LNCaP clone FGC (cell line): ENCODE data around the gene GM2A.

Experiments used
- DNase-seq: peaks from one replicate; pipeline ENCODE4 v3.0.0-alpha.2; 2011; ENCODE audit warnings: low read depth
- H3K4me3 ChIP-seq: 2 replicates; pipeline ENCODE4 v1.5.1; 2011; ENCODE audit warnings: mild to moderate bottlenecking, low read depth, low read length, control low read depth
- TF ChIP-seq, protein P1 (sequence below): IDR thresholded peaks from 2 replicates; pipeline ENCODE4 v1.5.1; 2012; ENCODE audit warnings: mild to moderate bottlenecking; ENCODE audit not compliant: control insufficient read depth, insufficient read depth; ENCODE audit errors: extremely low read depth

GM2A gene

DNA sequence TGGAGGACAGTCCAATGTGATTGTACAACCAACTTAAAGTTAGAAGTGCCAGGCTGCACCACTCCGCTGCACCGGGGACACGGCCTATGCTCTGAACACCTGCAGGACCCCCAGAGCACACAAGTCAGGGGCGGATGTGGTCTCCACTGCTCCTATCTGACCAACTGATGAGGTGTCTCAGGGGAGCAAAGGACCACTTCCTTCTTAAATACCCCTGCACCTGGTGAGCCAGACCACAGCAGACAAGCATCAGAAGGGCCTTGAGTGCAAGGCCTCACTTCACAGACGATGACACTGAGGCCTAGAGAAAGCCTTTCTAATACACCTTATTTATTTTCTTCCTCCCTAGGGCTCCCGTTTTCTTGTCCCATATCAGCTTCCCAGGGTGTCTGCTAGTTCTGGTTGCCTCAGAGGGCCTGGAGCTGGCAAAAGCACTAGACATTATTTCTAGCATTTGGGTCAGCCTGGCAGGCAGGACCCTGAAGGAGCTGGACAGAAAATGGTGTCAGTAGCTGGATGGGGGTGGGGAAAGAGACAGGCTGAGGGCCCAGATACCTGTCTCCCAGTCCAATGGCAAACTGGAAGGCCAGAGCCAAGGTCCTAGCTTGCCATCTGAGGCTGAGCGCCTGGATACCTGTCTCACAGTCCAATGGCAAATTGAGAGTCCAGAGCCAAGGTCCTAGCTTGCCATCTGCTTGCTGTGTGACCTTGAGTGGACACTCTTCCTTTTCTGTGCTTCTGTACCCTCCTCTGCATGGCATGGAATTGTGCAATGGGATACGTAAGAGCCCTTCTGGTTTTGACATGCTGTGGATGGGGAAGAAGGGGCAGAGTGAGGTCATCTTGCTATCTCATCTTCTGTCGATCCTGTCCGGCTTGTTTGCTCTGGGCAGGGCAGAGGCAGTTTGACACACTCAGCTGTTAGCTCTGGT is 38.1 kb upstream of the GM2A start:
- TF ChIP-seq, protein P1, sequence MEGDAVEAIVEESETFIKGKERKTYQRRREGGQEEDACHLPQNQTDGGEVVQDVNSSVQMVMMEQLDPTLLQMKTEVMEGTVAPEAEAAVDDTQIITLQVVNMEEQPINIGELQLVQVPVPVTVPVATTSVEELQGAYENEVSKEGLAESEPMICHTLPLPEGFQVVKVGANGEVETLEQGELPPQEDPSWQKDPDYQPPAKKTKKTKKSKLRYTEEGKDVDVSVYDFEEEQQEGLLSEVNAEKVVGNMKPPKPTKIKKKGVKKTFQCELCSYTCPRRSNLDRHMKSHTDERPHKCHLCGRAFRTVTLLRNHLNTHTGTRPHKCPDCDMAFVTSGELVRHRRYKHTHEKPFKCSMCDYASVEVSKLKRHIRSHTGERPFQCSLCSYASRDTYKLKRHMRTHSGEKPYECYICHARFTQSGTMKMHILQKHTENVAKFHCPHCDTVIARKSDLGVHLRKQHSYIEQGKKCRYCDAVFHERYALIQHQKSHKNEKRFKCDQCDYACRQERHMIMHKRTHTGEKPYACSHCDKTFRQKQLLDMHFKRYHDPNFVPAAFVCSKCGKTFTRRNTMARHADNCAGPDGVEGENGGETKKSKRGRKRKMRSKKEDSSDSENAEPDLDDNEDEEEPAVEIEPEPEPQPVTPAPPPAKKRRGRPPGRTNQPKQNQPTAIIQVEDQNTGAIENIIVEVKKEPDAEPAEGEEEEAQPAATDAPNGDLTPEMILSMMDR, result no peak
- DNase-seq, result no peak
- no peak overlapping the region for H3K4me3 ChIP-seq

DNA sequence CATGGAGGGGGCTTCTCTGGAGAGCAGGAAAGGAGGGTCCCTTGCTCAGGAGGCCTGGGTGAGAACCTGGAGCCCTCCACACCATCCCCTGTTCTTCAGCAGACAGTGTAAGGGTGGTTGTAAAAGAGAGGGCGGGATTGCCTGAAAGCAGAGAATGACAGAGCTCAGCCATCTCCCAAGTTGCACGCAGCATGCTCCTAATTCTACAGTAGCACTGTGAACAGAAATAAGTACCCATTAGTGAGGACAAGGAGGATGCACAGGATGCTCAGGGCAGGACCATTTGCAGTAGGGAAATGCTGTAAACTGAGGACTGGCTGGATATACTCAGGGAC is 37.5 kb upstream of the GM2A start:
- TF ChIP-seq, protein P1, result no peak
- DNase-seq, result no peak
- H3K4me3 ChIP-seq, result no peak overlapping the region

DNA sequence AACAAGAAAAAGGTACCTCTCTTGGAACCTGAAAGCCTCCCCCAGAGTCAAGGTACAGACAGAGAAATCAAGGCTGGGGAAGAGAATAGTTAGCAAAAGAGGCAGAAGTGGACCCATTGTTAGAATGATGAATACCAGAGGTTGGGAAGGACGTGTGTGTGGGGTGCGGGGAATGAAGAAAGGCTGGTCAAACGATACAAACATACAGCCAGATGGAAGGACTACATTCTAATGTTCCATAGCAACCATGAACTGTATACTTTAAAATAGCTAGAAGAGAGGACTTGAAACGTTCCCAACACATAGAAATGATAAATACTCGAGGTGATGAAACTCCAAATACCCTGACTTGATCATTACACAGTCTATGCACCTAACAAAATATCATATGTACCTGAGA is 36.2 kb upstream of the GM2A start:
- TF ChIP-seq, protein P1, result no peak
- DNase-seq, result no peak
- no peak overlapping the region for H3K4me3 ChIP-seq

DNA sequence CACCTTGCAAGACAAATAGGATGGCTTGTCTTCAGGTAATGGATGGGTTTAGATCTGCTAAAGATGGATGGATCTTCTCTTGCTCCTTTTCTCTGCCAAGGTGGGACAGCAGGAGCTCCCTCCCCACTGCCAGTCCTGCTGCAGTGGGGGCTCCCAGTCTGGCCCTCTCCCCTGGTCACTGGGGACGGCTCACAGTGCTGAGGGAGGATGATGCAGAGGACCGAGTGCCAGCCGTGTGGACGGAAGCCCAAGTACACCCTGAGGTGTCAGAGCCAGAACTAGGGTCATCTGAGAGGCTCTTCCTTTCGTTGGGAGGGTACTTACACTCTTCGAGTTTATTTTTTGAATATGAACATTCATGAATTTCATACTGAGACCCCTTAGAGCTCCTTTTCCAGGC is 34.8 kb upstream of the GM2A start:
- DNase-seq, result no peak
- TF ChIP-seq, protein P1, result no peak
- H3K4me3 ChIP-seq, result no peak overlapping the region

DNA sequence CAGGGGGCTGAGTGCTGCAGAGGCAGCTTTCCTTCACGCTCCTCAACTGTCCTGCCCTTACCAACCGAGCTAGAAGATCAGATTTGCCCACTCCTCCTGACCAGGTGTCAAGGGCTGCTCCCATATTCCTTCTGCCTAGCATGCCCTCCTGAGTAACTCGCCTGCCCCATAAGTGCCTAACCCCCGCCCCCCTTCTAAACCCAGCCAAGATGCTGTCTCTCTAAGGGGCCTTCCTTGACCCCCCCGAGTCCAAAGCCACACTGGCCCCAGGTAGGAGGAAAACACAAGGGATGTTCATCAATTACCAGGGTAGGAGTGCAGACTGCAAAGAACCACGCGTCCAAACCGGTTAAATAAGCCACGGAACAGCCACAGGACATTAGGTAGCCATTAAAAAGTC is 33.8 kb upstream of the GM2A start:
- DNase-seq, result no peak
- H3K4me3 ChIP-seq, result no peak overlapping the region
- TF ChIP-seq, protein P1, result no peak

DNA sequence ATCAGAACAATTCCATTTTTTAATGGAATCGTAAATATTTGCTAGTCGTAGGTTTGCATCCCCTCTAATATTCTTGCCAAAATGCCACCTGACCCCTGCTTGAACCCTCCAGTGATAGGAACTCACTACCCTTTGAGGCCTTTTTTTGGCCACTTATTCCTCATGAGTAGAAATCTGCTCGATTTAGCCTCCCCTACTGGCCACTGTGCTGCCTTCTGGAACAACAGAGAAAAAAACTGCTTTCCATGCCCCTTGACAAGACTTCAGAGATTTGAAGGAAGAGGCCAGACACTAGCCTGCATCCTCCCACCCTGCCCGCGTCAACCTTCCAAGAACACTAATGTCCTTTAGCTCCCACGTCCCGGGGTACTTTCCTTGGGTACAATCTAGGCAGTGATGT is 33.2 kb upstream of the GM2A start:
- DNase-seq, result no peak
- TF ChIP-seq, protein P1, result no peak
- no peak overlapping the region for H3K4me3 ChIP-seq

DNA sequence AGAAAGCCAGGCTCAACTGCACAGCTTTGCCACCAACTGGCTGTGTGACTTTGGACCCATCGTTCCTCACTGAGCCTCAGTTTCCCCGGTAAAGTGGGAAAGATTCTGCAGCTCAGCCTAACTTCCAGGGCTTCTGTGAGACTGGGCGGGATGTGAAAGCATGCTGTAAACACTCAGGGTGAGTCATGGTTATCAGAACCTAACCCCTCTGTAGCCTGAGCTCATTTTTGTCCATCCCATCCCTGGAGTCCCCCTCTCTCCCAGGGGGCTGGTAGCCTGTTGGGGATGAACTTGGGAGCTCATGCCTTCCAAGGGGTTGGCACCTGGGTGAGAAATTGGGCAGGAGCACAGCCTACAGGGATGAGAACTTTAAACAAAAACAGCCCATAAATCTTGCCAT is 31.4 kb upstream of the GM2A start:
- TF ChIP-seq, protein P1, result no peak
- DNase-seq, result no peak
- H3K4me3 ChIP-seq, result no peak overlapping the region
